GM12878 (cell line): ENCODE data around the gene NUMBL. TPM values are rescaled to one million over a fixed set of nuclear protein-coding genes. Genes with fewer than 3 reads are reported as not detected.

Experiments used
- ATAC-seq: fragments of 200-7000 bp; cut with Tn5 transposase; 3 replicates; pipeline ENCODE4 v1.9.1; 2020; ENCODE audit warnings: mild to moderate bottlenecking, moderate library complexity
- BruUV-seq: library from RNA; stranded (reverse); fragments of 400-500 nt; replicated peaks from 2 replicates; lab custom pipeline; 2021; lab: Mats Ljungman, UMichigan
- CTCF ChIA-PET: fragments of 300-600 bp; sonication (Branson Sonifier 250); formaldehyde crosslinking; extraction: SDS; loops from one replicate; lab custom pipeline; 2021; ENCODE audit warnings: inconsistent platforms; lab: Yijun Ruan, JAX
- POLR2A ChIA-PET: fragments of 350-600 bp; formaldehyde crosslinking; extraction: SDS; loops from one replicate; lab custom pipeline; 2021; ENCODE audit warnings: inconsistent platforms; lab: Charles Lee
- RAD21 ChIA-PET: fragments of 300-600 bp; sonication (Branson Sonifier 250); formaldehyde crosslinking; loops from one replicate; lab custom pipeline; 2023; ENCODE audit warnings: antibody characterized with exemption; ENCODE audit not compliant: unreplicated experiment; lab: Charles Lee
- SMC1A ChIA-PET: fragments of 300-600 bp; sonication (Branson Sonifier 250); formaldehyde crosslinking; loops from one replicate; lab custom pipeline; 2023; ENCODE audit not compliant: unreplicated experiment, uncharacterized antibody; lab: Charles Lee
- DNase-seq: peaks from one replicate; pipeline ENCODE4 v3.0.0-alpha.2; 2011; ENCODE audit warnings: low read depth, low spot score
- FAIRE-seq: peaks from 3 replicates; lab custom pipeline; 2011; peaks lifted over from hg19 to GRCh38; lab: Jason Lieb, UNC
- H2AFZ ChIP-seq: 2 replicates; pipeline ENCODE4 v1.6.0; 2011; ENCODE audit warnings: low read depth, low read length, control low read depth; ENCODE audit not compliant: control insufficient read depth
- H3K27ac ChIP-seq: 2 replicates; pipeline ENCODE4 v1.5.1; 2011; ENCODE audit warnings: control low read depth; ENCODE audit not compliant: control insufficient read depth, insufficient read depth
- H3K27me3 ChIP-seq, 2 experiments: replicated peaks in 1 of 2; 2 replicates each; pipeline versions ENCODE4 v1.6.0 to v1.6.1; 2011; ENCODE audit warnings: low read length in 1 of 2; ENCODE audit not compliant: control insufficient read depth in 2 of 2, insufficient read depth in 2 of 2
- H3K36me3 ChIP-seq, 2 experiments: 2 replicates each; pipeline ENCODE4 v1.5.1; 2011; ENCODE audit warnings: low read length in 1 of 2; ENCODE audit not compliant: control insufficient read depth in 2 of 2, insufficient read depth in 2 of 2
- H3K4me1 ChIP-seq: 2 replicates; pipeline ENCODE4 v1.6.1; 2011; ENCODE audit warnings: mild to moderate bottlenecking, low read length, moderate library complexity, mixed read lengths; ENCODE audit not compliant: control insufficient read depth, insufficient read depth
- H3K4me2 ChIP-seq: 2 replicates; pipeline ENCODE4 v1.6.0; 2011; ENCODE audit warnings: control low read depth; ENCODE audit not compliant: control insufficient read depth, insufficient read depth
- H3K4me3 ChIP-seq: fragments of 200-600 bp; sonication (generic); 2 replicates; pipeline ENCODE4 v1.5.1; 2016
- H3K79me2 ChIP-seq: 2 replicates; pipeline ENCODE4 v1.6.0; 2011; ENCODE audit warnings: low read length; ENCODE audit not compliant: control insufficient read depth, insufficient read depth
- H3K9ac ChIP-seq: 2 replicates; pipeline ENCODE4 v1.8.0; 2011; ENCODE audit warnings: low read length, control low read depth, mixed read lengths; ENCODE audit not compliant: control insufficient read depth, insufficient read depth
- H3K9me3 ChIP-seq: replicated peaks from 3 replicates; pipeline ENCODE4 v1.5.1; 2011; ENCODE audit warnings: mild to moderate bottlenecking, low read length; ENCODE audit not compliant: control insufficient read depth, insufficient read depth
- H4K20me1 ChIP-seq: 2 replicates; pipeline ENCODE4 v1.6.0; 2011; ENCODE audit not compliant: control insufficient read depth, insufficient read depth
- BCL3 ChIP-seq: IDR thresholded peaks from 2 replicates; pipeline ENCODE4 v1.6.1; 2011; ENCODE audit warnings: borderline replicate concordance, low read depth, mild to moderate bottlenecking, moderate library complexity, low read length; ENCODE audit not compliant: insufficient read depth, poor library complexity, severe bottlenecking
- CBX3 ChIP-seq: fragments of 200-600 bp; sonication (generic); IDR thresholded peaks from 2 replicates; pipeline ENCODE4 v1.6.1; 2016; ENCODE audit warnings: low read depth, borderline replicate concordance
- CHD2 ChIP-seq: IDR thresholded peaks from 2 replicates; pipeline ENCODE4 v1.6.1; 2011; ENCODE audit warnings: low read depth, low read length, improper control_type of control experiment, borderline replicate concordance
- CUX1 ChIP-seq: IDR thresholded peaks from 2 replicates; pipeline ENCODE4 v1.6.1; 2012; ENCODE audit warnings: improper control_type of control experiment, low read depth, low read length; ENCODE audit not compliant: insufficient replicate concordance
- EED ChIP-seq: sonication (generic); IDR thresholded peaks from 2 replicates; pipeline ENCODE4 v1.6.1; 2016; ENCODE audit warnings: antibody characterized with exemption, low read depth
- NFXL1 ChIP-seq: fragments of 450-650 bp; IDR thresholded peaks from 2 replicates; pipeline ENCODE4 v1.6.1; 2017; ENCODE audit warnings: antibody characterized with exemption, mild to moderate bottlenecking, borderline replicate concordance
- NKRF ChIP-seq: fragments of 450-650 bp; conservative IDR thresholded peaks from 2 replicates; pipeline ENCODE4 v1.6.1; 2017; ENCODE audit warnings: mild to moderate bottlenecking, moderate library complexity
- POLR2A ChIP-seq: IDR thresholded peaks from 2 replicates; pipeline ENCODE4 v1.6.1; 2011; ENCODE audit warnings: low read depth, mild to moderate bottlenecking, low read length
- RAD51 ChIP-seq: fragments of 450-650 bp; IDR thresholded peaks from 2 replicates; pipeline ENCODE4 v1.6.1; 2016; ENCODE audit warnings: moderate library complexity, mild to moderate bottlenecking, inconsistent platforms
- RELB ChIP-seq: fragments of 450-650 bp; IDR thresholded peaks from 2 replicates; pipeline ENCODE4 v1.6.1; 2017; ENCODE audit warnings: low read depth, mild to moderate bottlenecking, moderate library complexity
- SMARCA5 ChIP-seq: fragments of 450-650 bp; IDR thresholded peaks from 2 replicates; pipeline ENCODE4 v1.6.1; 2017; ENCODE audit warnings: mild to moderate bottlenecking
- YY1 ChIP-seq: IDR thresholded peaks from 2 replicates; pipeline ENCODE4 v1.6.1; 2011; ENCODE audit warnings: low read depth, mild to moderate bottlenecking, low read length
- ZBED1 ChIP-seq: IDR thresholded peaks from 2 replicates; pipeline ENCODE4 v1.6.1; 2016; ENCODE audit warnings: borderline replicate concordance
- ZNF24 ChIP-seq: fragments of 450-650 bp; IDR thresholded peaks from 2 replicates; pipeline ENCODE4 v1.6.1; 2017; ENCODE audit warnings: antibody characterized with exemption, mild to moderate bottlenecking
- ZSCAN29 ChIP-seq: fragments of 450-650 bp; IDR thresholded peaks from 2 replicates; pipeline ENCODE4 v1.6.1; 2017; ENCODE audit warnings: mild to moderate bottlenecking, moderate library complexity
- WGBS: methylation state at CpG from one replicate; pipeline ENCODE4 v1.1.6; 2016; ENCODE audit warnings: low lambda C conversion rate; ENCODE audit not compliant: insufficient replicate concordance, insufficient coverage; ENCODE audit errors: missing lambda C conversion rate; 5-methylcytosine and 5-hydroxymethylcytosine counted together
- in situ Hi-C: fragments of 300-500 bp; cut with MboI; formaldehyde crosslinking; loops from 9 replicates; pipeline ENCODE4 v1.14.3; 2018; ENCODE audit warnings: mixed read lengths
- intact Hi-C: fragments of 100-400 bp; cut with micrococcal nuclease; formaldehyde crosslinking; loops from one replicate; pipeline ENCODE4 v1.14.2; 2022; ENCODE audit not compliant: unreplicated experiment
- polyA plus RNA-seq, 11 experiments: library from polyadenylated mRNA; depleted of rRNA in 4 of 11; unstranded in 6 of 11; stranded (reverse) in 5 of 11; fragments of >200 nt; fragmentation: Nextera tagmentation in 4 of 11; fragmentation: Illumina TruSeq in 1 of 11; extraction: Ambion mirVana in 4 of 11; extraction: Trizol in 1 of 11; gene quantifications; 1 replicate in 1 of 11; 2 replicates in 10 of 11; pipeline versions ENCODE4 v1.2.1 to v1.2.3, GENCODE V29; 2011 to 2016; ENCODE audit warnings: inconsistent platforms in 2 of 11, missing spikeins in 2 of 11, low read depth in 1 of 11
- total RNA-seq, 4 experiments: library from RNA; depleted of rRNA in 3 of 4; stranded (reverse); fragments of >200 nt in 3 of 4; fragmentation: Illumina TruSeq in 1 of 4; extraction: Trizol in 1 of 4; gene quantifications; 2 replicates each; pipeline versions ENCODE4 v1.2.1 to v1.2.3, GENCODE V29; 2013 to 2021

NUMBL gene
- total and polyA plus RNA-seq, 10 of the 15 experiments (the other 5 are each of a cell fraction or from before 2014, with no cell fraction given): 0.16 to 9.4 (median 1.9) TPM

GRCh38 chr19:40658031-40658430 is 32.4 kb downstream of the NUMBL start:
- in situ Hi-C loops: loop anchor here (5.0 to 10.0 kb wide), 2 partner anchors 164 to 497 kb away; no protein-coding TSS in a partner anchor
- H3K4me2 ChIP-seq: no peak overlapping the region
- ChIA-PET RAD21 (interaction anchor here (1.1 kb wide), 1 partner anchor 162 kb away, joined by 5 read pairs; no protein-coding TSS in a partner anchor), POLR2A (no interaction called here), CTCF (interaction anchor here (0.7 to 2.7 kb wide), 5 partner anchors 12 to 487 kb away, joined by 3 to 16 read pairs (median 3); no protein-coding TSS in a partner anchor), SMC1A (interaction anchor here (0.5 to 1.3 kb wide), 2 partner anchors 103 to 162 kb away, joined by 3 to 7 read pairs; no protein-coding TSS in a partner anchor)
- H3K27me3 ChIP-seq: no peaks in the 10 kb centered on the region
- no peak overlapping the region for H2AFZ ChIP-seq
- no peaks in the 10 kb centered on the region for H3K4me1 ChIP-seq
- intact Hi-C loops: no loop called here
- H3K9ac ChIP-seq: no peak overlapping the region
- no peaks in the 10 kb centered on the region for H3K79me2 ChIP-seq
- DNase-seq: no peak
- FAIRE-seq: no peak
- no peaks in the 10 kb centered on the region for H4K20me1 ChIP-seq
- H3K4me3 ChIP-seq: no peak overlapping the region
- H3K36me3 ChIP-seq: no peaks in the 10 kb centered on the region
- BruUV-seq: no TSS peak
- no peaks in the 10 kb centered on the region for H3K9me3 ChIP-seq
- no peak for ATAC-seq
- 69% methylated on average over 8 of the region's 8 CpGs for WGBS
- H3K27ac ChIP-seq: no peak overlapping the region
- TF ChIP-seq EED (no peak), SMARCA5 (no peak), POLR2A (no peak), ZNF24 (no peak), CHD2 (no peak), YY1 (no peak), BCL3 (no peak), NFXL1 (no peak), RAD51 (no peak), RELB (no peak), NKRF (no peak), CBX3 (no peak), ZSCAN29 (no peak), ZBED1 (no peak), CUX1 (no peak)
